ENCODE data around the gene MCM3.

- TF ChIP-seq POLR2AphosphoS5 (IDR thresholded peaks at IDR 0.05; ENCODE audit: low read depth, low read length) (no peak), SIN3A (IDR thresholded peaks at IDR 0.05; ENCODE audit: borderline replicate concordance, insufficient read depth, low read depth, low read length) (no peak), TCF7L2 (IDR thresholded peaks at IDR 0.05; ENCODE audit: low read depth, low read length) (no peak)
- TF ChIP-seq, protein P1, sequence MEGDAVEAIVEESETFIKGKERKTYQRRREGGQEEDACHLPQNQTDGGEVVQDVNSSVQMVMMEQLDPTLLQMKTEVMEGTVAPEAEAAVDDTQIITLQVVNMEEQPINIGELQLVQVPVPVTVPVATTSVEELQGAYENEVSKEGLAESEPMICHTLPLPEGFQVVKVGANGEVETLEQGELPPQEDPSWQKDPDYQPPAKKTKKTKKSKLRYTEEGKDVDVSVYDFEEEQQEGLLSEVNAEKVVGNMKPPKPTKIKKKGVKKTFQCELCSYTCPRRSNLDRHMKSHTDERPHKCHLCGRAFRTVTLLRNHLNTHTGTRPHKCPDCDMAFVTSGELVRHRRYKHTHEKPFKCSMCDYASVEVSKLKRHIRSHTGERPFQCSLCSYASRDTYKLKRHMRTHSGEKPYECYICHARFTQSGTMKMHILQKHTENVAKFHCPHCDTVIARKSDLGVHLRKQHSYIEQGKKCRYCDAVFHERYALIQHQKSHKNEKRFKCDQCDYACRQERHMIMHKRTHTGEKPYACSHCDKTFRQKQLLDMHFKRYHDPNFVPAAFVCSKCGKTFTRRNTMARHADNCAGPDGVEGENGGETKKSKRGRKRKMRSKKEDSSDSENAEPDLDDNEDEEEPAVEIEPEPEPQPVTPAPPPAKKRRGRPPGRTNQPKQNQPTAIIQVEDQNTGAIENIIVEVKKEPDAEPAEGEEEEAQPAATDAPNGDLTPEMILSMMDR (IDR thresholded peaks at IDR 0.05), result peak; percentile 80
- TF ChIP-seq, protein P2, sequence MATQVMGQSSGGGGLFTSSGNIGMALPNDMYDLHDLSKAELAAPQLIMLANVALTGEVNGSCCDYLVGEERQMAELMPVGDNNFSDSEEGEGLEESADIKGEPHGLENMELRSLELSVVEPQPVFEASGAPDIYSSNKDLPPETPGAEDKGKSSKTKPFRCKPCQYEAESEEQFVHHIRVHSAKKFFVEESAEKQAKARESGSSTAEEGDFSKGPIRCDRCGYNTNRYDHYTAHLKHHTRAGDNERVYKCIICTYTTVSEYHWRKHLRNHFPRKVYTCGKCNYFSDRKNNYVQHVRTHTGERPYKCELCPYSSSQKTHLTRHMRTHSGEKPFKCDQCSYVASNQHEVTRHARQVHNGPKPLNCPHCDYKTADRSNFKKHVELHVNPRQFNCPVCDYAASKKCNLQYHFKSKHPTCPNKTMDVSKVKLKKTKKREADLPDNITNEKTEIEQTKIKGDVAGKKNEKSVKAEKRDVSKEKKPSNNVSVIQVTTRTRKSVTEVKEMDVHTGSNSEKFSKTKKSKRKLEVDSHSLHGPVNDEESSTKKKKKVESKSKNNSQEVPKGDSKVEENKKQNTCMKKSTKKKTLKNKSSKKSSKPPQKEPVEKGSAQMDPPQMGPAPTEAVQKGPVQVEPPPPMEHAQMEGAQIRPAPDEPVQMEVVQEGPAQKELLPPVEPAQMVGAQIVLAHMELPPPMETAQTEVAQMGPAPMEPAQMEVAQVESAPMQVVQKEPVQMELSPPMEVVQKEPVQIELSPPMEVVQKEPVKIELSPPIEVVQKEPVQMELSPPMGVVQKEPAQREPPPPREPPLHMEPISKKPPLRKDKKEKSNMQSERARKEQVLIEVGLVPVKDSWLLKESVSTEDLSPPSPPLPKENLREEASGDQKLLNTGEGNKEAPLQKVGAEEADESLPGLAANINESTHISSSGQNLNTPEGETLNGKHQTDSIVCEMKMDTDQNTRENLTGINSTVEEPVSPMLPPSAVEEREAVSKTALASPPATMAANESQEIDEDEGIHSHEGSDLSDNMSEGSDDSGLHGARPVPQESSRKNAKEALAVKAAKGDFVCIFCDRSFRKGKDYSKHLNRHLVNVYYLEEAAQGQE (IDR thresholded peaks at IDR 0.05; ENCODE audit: insufficient read depth in 1 of 2, low read depth in 2 of 2, low read length in 1 of 2), result no peak
Observed at GRCh38 chr6:52286798-52287432, 2.4 kb upstream of the MCM3 start.

Data from Panc1 (cell line).